SH-SY5Y (cell line): ENCODE data around the gene ZNF555.

ENCODE experiments used
- GATA2 ChIP-seq: IDR thresholded peaks from 2 replicates; pipeline ENCODE4 v1.6.1; 2011; ENCODE audit warnings: mild to moderate bottlenecking, low read depth, low read length
- GATA3 ChIP-seq: IDR thresholded peaks from 2 replicates; pipeline ENCODE4 v1.6.1; 2011; ENCODE audit warnings: low read depth, mild to moderate bottlenecking, low read length, moderate library complexity

ZNF555 gene

GRCh38 chr19:2812414-2813234, 28.7 kb upstream of the ZNF555 start:
- TF ChIP-seq GATA2 (no peak), GATA3 (no peak)

DNA sequence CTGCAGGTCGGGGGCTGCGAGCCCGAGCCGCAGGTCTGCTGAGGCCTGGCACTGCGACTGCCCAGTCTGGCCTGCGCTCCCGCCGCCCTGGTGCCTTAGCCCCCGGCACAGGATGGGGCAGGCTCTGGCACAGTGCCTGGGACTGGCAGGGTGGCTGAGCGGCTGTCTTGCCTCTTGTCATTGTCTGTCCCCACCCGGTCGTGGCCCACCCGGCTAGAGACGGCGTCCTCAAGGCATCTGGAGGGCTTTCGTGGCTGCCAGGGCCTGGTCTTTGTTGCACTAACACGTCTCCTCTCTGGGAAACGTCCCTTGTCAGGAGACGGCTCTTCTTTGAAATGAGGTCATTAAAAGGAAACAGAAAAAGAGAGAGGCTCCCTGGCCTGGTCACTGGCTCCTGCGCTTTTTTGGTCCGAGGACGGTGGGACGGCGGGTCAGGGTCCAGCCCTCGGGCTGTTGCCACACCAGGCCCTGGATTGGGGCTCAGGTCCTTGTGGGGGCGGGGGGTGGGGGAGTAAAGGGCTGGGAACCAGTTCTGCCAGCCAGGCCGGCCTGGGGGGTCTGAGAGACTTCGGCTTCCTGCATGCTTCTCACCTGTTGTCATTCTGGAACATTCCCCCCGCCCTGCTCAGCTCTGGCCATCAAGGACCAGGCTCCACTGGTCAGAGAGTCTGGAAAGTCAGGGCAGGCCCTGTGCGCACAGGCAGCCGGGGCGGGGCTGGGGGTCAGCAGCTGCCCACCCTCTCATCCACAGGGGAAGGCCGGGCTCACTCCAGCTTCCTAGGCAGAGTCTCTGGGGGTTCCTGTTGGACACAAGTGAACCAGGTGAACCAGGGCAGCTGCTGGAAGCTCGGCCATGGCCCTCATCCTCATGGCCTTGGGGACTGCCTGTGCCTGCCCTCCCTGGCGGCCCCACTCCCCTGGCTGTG, 27.8 kb upstream of the ZNF555 start:
- no peak for TF ChIP-seq GATA2
- TF ChIP-seq GATA3 = no peak

- TF ChIP-seq GATA2 (no peak), GATA3 (no peak)
Observed at GRCh38 chr19:2814426-2814825, 26.8 kb upstream of the ZNF555 start.

GRCh38 chr19:2815191-2815614, 26.1 kb upstream of the ZNF555 start:
- TF ChIP-seq GATA3 = no peak
- no peak for TF ChIP-seq GATA2

DNA sequence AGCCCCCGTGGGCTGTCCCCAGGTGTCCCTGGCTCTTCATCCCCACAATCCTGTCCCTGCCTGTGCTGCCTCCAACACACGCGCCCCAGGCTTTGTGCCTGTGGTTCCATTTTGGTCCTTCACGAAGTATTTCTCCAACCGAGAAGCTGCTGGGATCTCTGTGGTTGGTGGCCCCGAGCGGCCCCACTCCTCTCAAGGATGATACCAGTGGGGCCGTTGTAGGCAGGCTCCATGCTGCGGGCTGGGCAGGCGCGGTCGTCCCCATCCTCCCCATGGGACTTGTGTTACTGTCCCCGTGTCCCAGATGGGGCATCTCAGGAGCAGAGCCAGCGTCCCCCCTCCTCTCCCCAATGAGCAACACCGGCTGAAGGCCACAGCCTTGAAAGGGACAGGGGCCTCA, 25.4 kb upstream of the ZNF555 start:
- TF ChIP-seq GATA3 (no peak), GATA2 (no peak)

- TF ChIP-seq GATA3 (no peak), GATA2 (no peak)
Observed at GRCh38 chr19:2816641-2817040, 24.6 kb upstream of the ZNF555 start.

- TF ChIP-seq GATA3 (no peak), GATA2 (no peak)
Observed at GRCh38 chr19:2819540-2820111, 21.6 kb upstream of the ZNF555 start, which contains the start of gene ZNF554. TSS of gene ZNF554 (plus strand) at chr19:2819868. CDS start at chr19:2820072, 204 bp downstream.

- no peak for TF ChIP-seq GATA3
- no peak for TF ChIP-seq GATA2
Observed at GRCh38 chr19:2820112-2820702, 21.1 kb upstream of the ZNF555 start.

- no peak for TF ChIP-seq GATA3
- no peak for TF ChIP-seq GATA2
Observed at GRCh38 chr19:2822846-2823245, 18.4 kb upstream of the ZNF555 start.

DNA sequence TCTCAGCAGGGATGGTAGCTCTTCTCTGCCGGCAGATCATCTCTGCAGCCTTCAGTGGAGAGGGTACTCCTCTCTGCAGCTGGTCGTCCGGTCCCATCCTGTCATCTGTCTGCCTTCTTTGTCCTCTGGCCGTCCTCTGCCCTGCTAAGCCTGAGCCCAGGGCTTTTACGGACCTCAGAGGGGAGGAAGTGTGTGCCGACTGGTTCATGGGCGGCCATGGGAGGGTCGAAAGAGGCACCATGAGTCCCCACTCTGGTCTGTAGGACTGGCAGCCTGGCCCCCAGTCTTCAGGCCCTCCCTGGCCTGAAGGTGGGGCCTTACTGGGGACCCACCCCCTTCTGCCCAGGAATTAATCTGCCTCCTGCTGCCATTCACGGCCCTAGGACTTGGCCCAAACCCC, 17.6 kb upstream of the ZNF555 start:
- no peak for TF ChIP-seq GATA3
- no peak for TF ChIP-seq GATA2

- TF ChIP-seq GATA2 (no peak), GATA3 (no peak)
Observed at GRCh38 chr19:2824129-2824528, 17.1 kb upstream of the ZNF555 start.

GRCh38 chr19:2827022-2827421, 14.3 kb upstream of the ZNF555 start:
- TF ChIP-seq GATA2 (no peak), GATA3 (no peak)

GRCh38 chr19:2827840-2828489, 13.3 kb upstream of the ZNF555 start:
- TF ChIP-seq GATA2 (no peak), GATA3 (no peak)
